ENCODE results near the gene ADGRG1. TPM values are rescaled to one million over a fixed set of nuclear protein-coding genes. Genes with fewer than 3 reads are reported as not detected.

ADGRG1 gene
- total RNA-seq, 4 donors from 2014 or later = 40.0 to 55.3 (median 45.7) TPM

DNA sequence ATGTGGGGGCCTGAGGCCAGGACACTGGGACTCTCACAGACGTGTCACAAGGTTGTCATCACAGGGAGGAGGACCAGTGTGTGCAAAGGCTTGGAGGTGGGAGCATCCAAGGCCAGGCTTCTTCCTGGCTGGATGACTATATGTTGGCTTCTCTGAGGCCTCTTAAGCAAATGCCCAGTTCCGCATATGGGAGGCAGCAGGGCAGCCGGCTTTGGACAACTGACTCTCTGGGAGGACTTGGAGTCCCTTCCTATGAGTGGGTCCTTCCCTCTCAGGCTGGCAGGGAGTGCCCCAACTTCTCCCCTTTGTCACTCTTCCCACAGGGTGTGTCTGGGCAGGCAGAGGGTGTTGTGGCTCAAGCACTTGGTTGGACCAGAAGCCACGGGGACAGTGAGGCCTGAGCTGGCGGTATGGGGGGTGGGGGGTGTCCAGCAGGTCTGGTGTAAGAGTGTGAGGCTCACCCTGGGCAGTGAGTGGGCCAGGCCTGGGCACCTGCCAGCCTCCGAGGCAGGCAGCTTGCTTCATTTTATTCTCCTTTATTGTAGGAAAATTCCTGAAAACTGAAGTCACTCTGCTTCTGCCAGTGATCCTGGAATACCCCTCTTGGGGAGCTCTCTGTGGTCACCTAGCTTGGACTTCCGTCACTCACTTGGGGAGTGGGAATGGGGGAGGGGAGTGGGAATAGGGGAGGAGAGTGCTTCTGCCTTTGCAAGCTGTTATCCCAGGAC lies 14.9 kb downstream of the ADGRG1 start:
- no peak for DNase-seq
- Histone ChIP-seq H3K4me3 (no peak overlapping the region), H3K9me3 (no peaks in the 10 kb centered on the region), H3K4me1 (peaks cover under 1 to 12% (median 7%) of the 10 kb centered on the region in 4 donors), H3K36me3 (no peaks in the 10 kb centered on the region), H3K27me3 (no peaks in the 10 kb centered on the region), H3K27ac (peak overlapping the region in 1 of 4 donors; percentile 60)
- intact Hi-C loops (cut with DNase I; ENCODE audit: low total_unique reads) (no loop called here), in situ Hi-C loops (cut with MboI; ENCODE audit: low pct_ligation_motif_present in 1 of 4, low pct_unique_long_range_greater_than_20kb in 1 of 4, low sequenced_read_pairs in 3 of 4) (loop anchor here in 2 of 4 donors (5.0 to 10.0 kb wide), 2 partner anchors 41 to 49 kb away; no protein-coding TSS in a partner anchor)
- 33% methylated on average over 7 of the region's 7 CpGs; no CpG with 5 or more reads in 1 of the 2 donors for WGBS, 2 donors (ENCODE audit: low coverage in 1 of 2)
- TF ChIP-seq POLR2AphosphoS5 (IDR thresholded peaks at IDR 0.05) (no peak), POLR2A (IDR thresholded peaks at IDR 0.05) (no peak), EP300 (IDR thresholded peaks at IDR 0.05; ENCODE audit: low read depth) (no peak)
- TF ChIP-seq, protein P1, sequence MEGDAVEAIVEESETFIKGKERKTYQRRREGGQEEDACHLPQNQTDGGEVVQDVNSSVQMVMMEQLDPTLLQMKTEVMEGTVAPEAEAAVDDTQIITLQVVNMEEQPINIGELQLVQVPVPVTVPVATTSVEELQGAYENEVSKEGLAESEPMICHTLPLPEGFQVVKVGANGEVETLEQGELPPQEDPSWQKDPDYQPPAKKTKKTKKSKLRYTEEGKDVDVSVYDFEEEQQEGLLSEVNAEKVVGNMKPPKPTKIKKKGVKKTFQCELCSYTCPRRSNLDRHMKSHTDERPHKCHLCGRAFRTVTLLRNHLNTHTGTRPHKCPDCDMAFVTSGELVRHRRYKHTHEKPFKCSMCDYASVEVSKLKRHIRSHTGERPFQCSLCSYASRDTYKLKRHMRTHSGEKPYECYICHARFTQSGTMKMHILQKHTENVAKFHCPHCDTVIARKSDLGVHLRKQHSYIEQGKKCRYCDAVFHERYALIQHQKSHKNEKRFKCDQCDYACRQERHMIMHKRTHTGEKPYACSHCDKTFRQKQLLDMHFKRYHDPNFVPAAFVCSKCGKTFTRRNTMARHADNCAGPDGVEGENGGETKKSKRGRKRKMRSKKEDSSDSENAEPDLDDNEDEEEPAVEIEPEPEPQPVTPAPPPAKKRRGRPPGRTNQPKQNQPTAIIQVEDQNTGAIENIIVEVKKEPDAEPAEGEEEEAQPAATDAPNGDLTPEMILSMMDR (IDR thresholded peaks at IDR 0.05) = no peak

DNA sequence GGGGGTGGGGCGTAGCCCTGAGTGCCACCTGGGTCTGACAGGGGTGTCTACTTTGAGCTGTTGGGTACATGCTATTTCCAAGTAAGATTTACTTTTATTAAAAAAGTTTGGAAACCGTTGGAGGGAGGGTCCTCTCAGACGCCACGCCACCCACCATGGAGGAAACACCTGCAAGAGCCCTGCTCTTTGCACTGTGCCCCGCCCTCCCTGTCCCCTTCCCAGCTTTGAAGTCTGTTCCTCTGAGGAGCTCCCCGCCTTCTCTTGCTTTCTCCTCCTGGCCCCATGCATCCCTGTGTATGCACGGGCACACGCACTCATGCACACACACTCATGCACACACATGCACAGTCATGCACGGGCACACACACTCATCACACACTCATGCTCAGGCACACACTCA lies 15.5 kb downstream of the ADGRG1 start:
- intact Hi-C loops (cut with DNase I; ENCODE audit: low total_unique reads) (no loop called here), in situ Hi-C loops (cut with MboI; ENCODE audit: low pct_ligation_motif_present in 1 of 4, low pct_unique_long_range_greater_than_20kb in 1 of 4, low sequenced_read_pairs in 3 of 4) (loop anchor here in 2 of 4 donors (5.0 to 10.0 kb wide), 2 partner anchors 42 to 49 kb away; no protein-coding TSS in a partner anchor)
- H3K36me3 ChIP-seq = no peaks in the 10 kb centered on the region
- TF ChIP-seq EP300 (IDR thresholded peaks at IDR 0.05; ENCODE audit: low read depth) = no peak
- TF ChIP-seq, protein P1 (IDR thresholded peaks at IDR 0.05) = no peak
- TF ChIP-seq POLR2A (IDR thresholded peaks at IDR 0.05) = no peak
- no peak for TF ChIP-seq POLR2AphosphoS5 (IDR thresholded peaks at IDR 0.05)
- 30% methylated on average over 9 of the region's 9 CpGs; no CpG with 5 or more reads in 1 of the 2 donors for whole genome bisulfite sequencing, 2 donors (ENCODE audit: low coverage in 1 of 2)
- H3K4me3 ChIP-seq = no peak overlapping the region
- H3K9me3 ChIP-seq = no peaks in the 10 kb centered on the region
- H3K4me1 ChIP-seq = peaks cover 0 to 12% (median 7%) of the 10 kb centered on the region in 4 donors
- peak overlapping the region in 1 of 4 donors; percentile 60 for H3K27ac ChIP-seq
- H3K27me3 ChIP-seq = no peaks in the 10 kb centered on the region
- no peak for DNase-seq

DNA sequence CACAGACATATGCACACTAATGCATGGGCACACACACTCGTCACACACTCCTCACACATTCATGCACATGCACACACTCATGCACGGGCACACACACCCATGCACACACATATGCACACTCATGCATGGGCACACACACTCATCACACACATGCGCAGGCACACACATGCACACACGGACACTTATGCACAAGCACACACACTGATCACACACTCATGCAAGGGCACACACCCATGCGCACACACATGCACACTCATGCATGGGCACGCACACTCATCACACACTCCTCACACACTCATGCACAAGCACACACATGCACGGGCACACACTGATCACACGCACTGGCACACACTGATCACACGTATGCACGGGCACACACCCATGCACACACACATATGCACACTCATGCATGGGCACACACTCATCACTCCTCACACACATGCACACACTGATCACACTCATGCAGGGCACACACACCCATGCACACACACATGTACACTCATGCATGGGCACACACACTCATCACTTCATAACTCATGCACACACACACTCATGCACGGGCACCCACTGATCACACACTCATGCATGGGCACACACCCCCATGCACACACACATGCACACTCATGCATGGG lies 16.1 kb downstream of the ADGRG1 start:
- Histone ChIP-seq H3K4me3 (no peak overlapping the region), H3K4me1 (peaks cover 0 to 12% (median 7%) of the 10 kb centered on the region in 4 donors), H3K36me3 (no peaks in the 10 kb centered on the region), H3K27ac (peak overlapping the region in 1 of 4 donors; percentile 60), H3K9me3 (no peaks in the 10 kb centered on the region), H3K27me3 (no peaks in the 10 kb centered on the region)
- intact Hi-C loops (cut with DNase I; ENCODE audit: low total_unique reads) = loop anchor here (5.0 kb wide), 1 partner anchor 52 kb away; no protein-coding TSS in a partner anchor
- 89% methylated on average over 11 of the region's 11 CpGs; no CpG with 5 or more reads in 1 of the 2 donors for WGBS, 2 donors (ENCODE audit: low coverage in 1 of 2)
- in situ Hi-C loops (cut with MboI; ENCODE audit: low pct_ligation_motif_present in 1 of 4, low pct_unique_long_range_greater_than_20kb in 1 of 4, low sequenced_read_pairs in 3 of 4) = loop anchor here in 2 of 4 donors (5.0 to 10.0 kb wide), 2 partner anchors 42 to 50 kb away; no protein-coding TSS in a partner anchor
- TF ChIP-seq, protein P1 (IDR thresholded peaks at IDR 0.05) = no peak
- no peak for DNase-seq

DNA sequence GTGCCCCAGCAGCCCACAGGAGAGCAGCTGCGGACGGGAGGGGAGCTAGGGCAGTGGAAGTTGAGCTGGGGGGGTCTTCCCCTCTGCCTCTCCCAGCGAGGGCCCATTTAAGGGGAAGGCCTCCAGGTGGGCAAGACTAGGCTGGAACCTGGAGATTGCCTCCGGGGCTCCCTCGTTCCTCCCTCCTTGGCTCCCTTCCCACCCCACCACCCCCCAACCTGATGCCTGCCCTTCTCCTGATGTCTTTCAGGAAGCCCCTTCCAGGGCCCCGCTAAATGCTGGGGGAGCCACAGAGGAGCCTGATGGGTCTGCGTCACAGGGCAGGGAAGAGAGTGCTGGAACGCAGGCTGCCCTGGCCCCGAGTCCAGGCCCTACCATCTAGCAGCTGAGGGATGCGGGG lies 16.7 kb downstream of the ADGRG1 start:
- H3K27ac ChIP-seq = peak overlapping the region in 1 of 4 donors; percentile 25
- DNase-seq = no peak
- in situ Hi-C loops (cut with MboI; ENCODE audit: low pct_ligation_motif_present in 1 of 4, low pct_unique_long_range_greater_than_20kb in 1 of 4, low sequenced_read_pairs in 3 of 4) = loop anchor here in 1 of 4 donors (10.0 kb wide), 1 partner anchor 50 kb away; no protein-coding TSS in a partner anchor
- H3K36me3 ChIP-seq = no peaks in the 10 kb centered on the region
- H3K4me3 ChIP-seq = no peak overlapping the region
- H3K27me3 ChIP-seq = no peaks in the 10 kb centered on the region
- 69% methylated on average over 10 of the region's 10 CpGs; no CpG with 5 or more reads in 1 of the 2 donors for WGBS, 2 donors (ENCODE audit: low coverage in 1 of 2)
- H3K9me3 ChIP-seq = no peaks in the 10 kb centered on the region
- TF ChIP-seq POLR2A (IDR thresholded peaks at IDR 0.05) (no peak), POLR2AphosphoS5 (IDR thresholded peaks at IDR 0.05) (no peak), EP300 (IDR thresholded peaks at IDR 0.05; ENCODE audit: low read depth) (no peak)
- TF ChIP-seq, protein P1 (IDR thresholded peaks at IDR 0.05) = no peak
- intact Hi-C loops (cut with DNase I; ENCODE audit: low total_unique reads) = loop anchor here (5.0 kb wide), 1 partner anchor 53 kb away; no protein-coding TSS in a partner anchor
- peaks cover 0 to 12% (median 7%) of the 10 kb centered on the region in 4 donors for H3K4me1 ChIP-seq

Data from transverse colon (tissue), 4 donors.